GM18951 (cell line): ENCODE data around the gene TRIP13.

ENCODE experiments used
- POLR2A ChIP-seq: IDR thresholded peaks from 4 replicates; pipeline ENCODE4 v1.6.1; 2011; ENCODE audit warnings: mild to moderate bottlenecking; ENCODE audit not compliant: insufficient read length, insufficient read depth; ENCODE audit errors: extremely low read depth
- in situ Hi-C: fragments of 300-500 bp; cut with MboI; formaldehyde crosslinking; loops from one replicate; pipeline ENCODE4 v1.12.0; 2022; ENCODE audit warnings: low sequenced_read_pairs, mixed read lengths, inconsistent platforms; ENCODE audit not compliant: unreplicated experiment

Gene TRIP13

GRCh38 chr5:953535-954449, 61.1 kb downstream of the TRIP13 start:
- no peak for TF ChIP-seq POLR2A
- in situ Hi-C loops, result no loop called here

DNA sequence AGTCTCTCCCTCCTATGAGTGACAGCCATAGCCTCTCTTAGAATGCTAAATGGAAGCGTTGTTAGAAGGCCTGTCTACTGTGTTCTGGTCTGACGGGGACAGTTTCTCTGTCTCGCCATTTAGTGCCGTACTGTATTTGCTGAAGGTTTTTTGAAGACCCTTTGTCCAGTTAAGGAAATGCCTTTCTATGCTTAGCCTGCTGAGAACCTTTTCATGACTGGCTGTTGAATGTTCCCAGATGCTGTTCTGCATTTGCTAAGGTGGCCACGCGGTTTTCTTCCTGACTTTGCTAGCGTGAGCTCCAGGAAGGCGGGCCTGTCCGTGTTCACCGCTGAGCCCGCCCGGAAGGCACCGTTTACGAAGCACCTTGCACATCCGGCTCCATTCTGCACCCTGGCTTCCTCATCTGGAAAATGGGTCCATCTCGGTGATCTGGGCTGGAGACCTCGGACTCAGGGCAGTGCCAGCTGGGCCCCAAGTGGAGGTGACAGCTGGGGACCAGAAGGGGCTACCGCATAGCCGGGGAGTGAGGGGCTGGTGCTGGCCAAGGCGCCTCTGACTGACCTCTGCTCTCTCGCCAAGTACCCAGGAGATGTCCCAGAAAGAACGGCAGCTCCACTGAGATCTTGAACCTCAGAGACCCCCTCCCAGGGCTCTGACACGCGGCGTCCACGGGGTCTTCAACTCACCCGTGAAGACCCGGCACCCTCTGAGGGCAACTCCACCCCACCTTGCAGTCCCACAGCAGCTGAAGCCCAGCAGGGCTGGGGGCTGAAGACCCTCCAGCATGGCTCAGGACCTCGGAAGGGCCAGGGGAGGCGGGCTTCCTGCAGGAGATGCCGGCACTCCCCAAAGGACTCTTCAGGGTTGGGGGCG, 63.4 kb downstream of the TRIP13 start:
- in situ Hi-C loops, result no loop called here
- TF ChIP-seq POLR2A, result no peak

GRCh38 chr5:956941-957747, 64.5 kb downstream of the TRIP13 start:
- in situ Hi-C loops, result no loop called here
- TF ChIP-seq POLR2A, result no peak

GRCh38 chr5:957748-958485, 65.2 kb downstream of the TRIP13 start:
- in situ Hi-C loops, result no loop called here
- TF ChIP-seq POLR2A, result no peak

DNA sequence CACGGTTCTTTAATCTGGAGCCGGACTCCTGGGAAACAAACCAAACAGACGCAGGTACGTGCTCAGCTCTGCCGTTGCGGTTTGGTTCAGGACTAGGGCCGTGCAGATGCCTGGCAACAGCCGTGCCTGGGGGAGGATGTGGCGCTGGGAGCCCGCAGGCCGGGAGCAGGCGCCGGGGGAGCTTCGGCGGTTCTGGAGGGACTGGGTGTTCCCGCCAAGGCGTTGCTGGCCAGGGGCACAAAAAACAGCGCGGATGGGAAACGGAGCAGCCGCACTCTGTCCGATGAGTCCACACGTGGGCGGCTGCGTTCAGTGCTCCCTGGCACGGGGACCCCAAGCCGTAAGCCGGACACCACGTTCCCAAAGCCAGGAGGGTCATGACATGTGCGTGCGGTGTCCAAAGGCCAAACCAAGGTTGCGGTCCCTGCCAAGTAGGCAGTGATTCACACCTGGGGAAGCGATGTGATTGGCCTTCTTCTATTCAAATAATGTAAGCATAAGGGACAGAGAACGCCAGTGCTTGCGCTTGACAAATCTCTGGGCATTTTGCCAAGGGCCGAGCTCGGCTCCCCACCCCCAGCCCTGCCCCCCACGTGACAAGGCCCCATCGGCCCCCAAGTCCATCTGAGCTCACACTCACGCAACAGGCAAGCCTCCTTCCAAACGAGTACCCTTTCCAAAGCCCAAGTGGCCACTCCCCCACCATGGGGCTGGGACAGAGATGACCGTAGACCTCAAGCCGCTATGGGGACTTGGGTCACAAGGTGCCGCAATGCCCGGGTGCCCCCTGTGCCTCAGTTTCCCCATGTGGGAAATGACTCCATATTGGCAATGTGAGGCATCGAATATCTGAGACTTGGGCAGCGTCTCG, 66.3 kb downstream of the TRIP13 start:
- no peak for TF ChIP-seq POLR2A
- in situ Hi-C loops, result no loop called here

DNA sequence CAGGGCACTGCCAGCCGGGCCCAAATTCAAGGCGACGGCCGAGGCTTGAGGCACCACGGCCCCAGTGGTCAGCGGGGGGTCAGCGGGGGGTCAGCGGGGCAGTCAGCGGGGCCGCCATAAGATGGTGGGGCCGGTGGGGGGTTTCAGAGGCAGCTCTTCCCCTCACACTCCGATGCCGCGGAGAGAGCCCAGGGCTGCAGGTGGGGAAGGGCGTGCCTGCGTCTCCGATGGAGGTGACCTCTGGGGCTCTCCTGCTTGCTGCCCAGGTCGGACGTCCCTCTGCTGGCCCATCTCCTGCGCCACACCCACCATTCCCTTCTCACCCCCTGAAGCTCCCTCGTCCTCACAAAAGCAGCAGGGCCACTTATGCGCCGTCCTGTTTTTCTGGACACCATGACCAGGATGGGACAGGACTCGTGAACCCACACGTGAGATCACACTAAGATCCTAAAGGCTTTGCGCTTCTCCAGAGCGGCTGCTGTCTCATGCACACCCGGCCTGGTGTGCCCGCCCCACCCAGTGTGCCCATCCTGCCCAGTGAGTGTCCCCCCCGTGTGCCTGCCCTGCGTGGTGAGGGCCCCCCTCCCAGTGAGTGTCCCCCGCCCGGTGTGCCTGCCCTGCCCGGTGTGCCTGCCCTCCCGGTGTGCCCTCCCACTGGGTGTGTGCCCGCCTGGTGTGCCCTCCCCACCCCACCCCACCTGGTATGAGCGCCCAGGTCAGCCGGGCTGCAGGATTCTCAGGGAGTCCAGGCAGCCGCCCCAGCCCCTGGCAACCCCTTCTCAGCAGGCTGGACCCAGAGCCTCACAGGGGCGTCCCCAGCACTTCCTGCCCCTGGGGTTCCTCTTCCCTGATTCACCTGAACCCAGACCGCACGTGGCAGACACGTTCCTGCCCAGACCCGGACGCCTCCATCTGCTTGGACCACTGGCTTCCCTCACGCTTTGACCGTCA, 67.2 kb downstream of the TRIP13 start:
- in situ Hi-C loops, result no loop called here
- no peak for TF ChIP-seq POLR2A

GRCh38 chr5:960551-960950, 67.9 kb downstream of the TRIP13 start:
- in situ Hi-C loops, result no loop called here
- no peak for TF ChIP-seq POLR2A

GRCh38 chr5:961002-961710, 68.5 kb downstream of the TRIP13 start:
- TF ChIP-seq POLR2A, result no peak
- in situ Hi-C loops, result no loop called here

- in situ Hi-C loops, result no loop called here
- no peak for TF ChIP-seq POLR2A
These were observed 69.1 kb downstream of the TRIP13 start for GRCh38 chr5:961711-962240.

- in situ Hi-C loops, result no loop called here
- TF ChIP-seq POLR2A, result no peak
These were observed 69.7 kb downstream of the TRIP13 start for GRCh38 chr5:962386-962785.
